SK-N-SH (cell line): ENCODE results near the gene MOB2.

ENCODE experiments used
- CTCF ChIP-seq: fragments of 200-600 bp; sonication (generic); IDR thresholded peaks from 2 replicates; pipeline ENCODE4 v1.6.1; 2017; ENCODE audit warnings: antibody characterized with exemption, mild to moderate bottlenecking, moderate library complexity
- POLR2AphosphoS5 ChIP-seq: IDR thresholded peaks from 2 replicates; pipeline ENCODE4 v1.6.1; 2012; ENCODE audit warnings: low read depth, low read length
- ZBTB33 ChIP-seq: IDR thresholded peaks from 2 replicates; pipeline ENCODE4 v1.4.0; 2012; ENCODE audit warnings: low read depth, borderline replicate concordance

- no peak for TF ChIP-seq POLR2AphosphoS5
- TF ChIP-seq ZBTB33: no peak
- TF ChIP-seq CTCF: no peak
Observed at GRCh38 chr11:1490651-1491050, 4.1 kb upstream of the MOB2 start.
